H9 (cell line): Measurements from ENCODE around the gene EXOC3. TPM values are rescaled to one million over a fixed set of nuclear protein-coding genes. Genes with fewer than 3 reads are reported as not detected.

Experiments
- DNase-seq: peaks from one replicate; pipeline ENCODE4 v3.0.0-alpha.2; 2017
- H2AFZ ChIP-seq: one replicate; pipeline ENCODE4 v1.6.1; 2013; ENCODE audit warnings: mild to moderate bottlenecking, low read length, control low read depth, moderate library complexity
- H2AK5ac ChIP-seq: 2 replicates; pipeline ENCODE4 v1.6.1; 2013; ENCODE audit warnings: low read length, control low read depth, mixed read lengths; ENCODE audit not compliant: insufficient read length
- H2BK120ac ChIP-seq: one replicate; pipeline ENCODE4 v1.6.1; 2013; ENCODE audit warnings: low read depth, mild to moderate bottlenecking, low read length, control low read depth, inconsistent platforms; ENCODE audit not compliant: poor library complexity, severe bottlenecking
- H2BK12ac ChIP-seq: 2 replicates; pipeline ENCODE4 v1.6.1; 2013; ENCODE audit warnings: low read length, control low read depth, mixed read lengths, low read depth; ENCODE audit not compliant: insufficient read length
- H2BK15ac ChIP-seq: 2 replicates; pipeline ENCODE4 v1.6.1; 2013; ENCODE audit warnings: low read depth, low read length, control low read depth
- H2BK20ac ChIP-seq: one replicate; pipeline ENCODE4 v1.6.1; 2013; ENCODE audit warnings: low read depth, mild to moderate bottlenecking, low read length, control low read depth, inconsistent platforms; ENCODE audit not compliant: poor library complexity, severe bottlenecking
- H2BK5ac ChIP-seq: 2 replicates; pipeline ENCODE4 v1.6.1; 2013; ENCODE audit warnings: low read length, control low read depth, mixed read lengths; ENCODE audit not compliant: insufficient read length
- H3K14ac ChIP-seq: 2 replicates; pipeline ENCODE4 v1.6.1; 2013; ENCODE audit warnings: low read length, control low read depth; ENCODE audit not compliant: insufficient read depth
- H3K18ac ChIP-seq: 2 replicates; pipeline ENCODE4 v1.6.1; 2013; ENCODE audit warnings: low read depth, mild to moderate bottlenecking, mixed read lengths, low read length, control low read depth; ENCODE audit not compliant: insufficient read length
- H3K23ac ChIP-seq: 2 replicates; pipeline ENCODE4 v1.6.1; 2013; ENCODE audit warnings: low read length, control low read depth, mixed read lengths, low read depth; ENCODE audit not compliant: insufficient read length
- H3K23me2 ChIP-seq: 2 replicates; pipeline ENCODE4 v1.6.1; 2013; ENCODE audit warnings: low read depth, mild to moderate bottlenecking, mixed read lengths, low read length, control low read depth; ENCODE audit not compliant: insufficient read length, poor library complexity, severe bottlenecking
- H3K27ac ChIP-seq: 2 replicates; pipeline ENCODE4 v1.5.1; 2013; ENCODE audit warnings: low read length, control low read depth, mixed read lengths, low read depth; ENCODE audit not compliant: insufficient read length
- H3K27me3 ChIP-seq: 2 replicates; pipeline ENCODE4 v1.6.1; 2013; ENCODE audit warnings: low read length, control low read depth, inconsistent platforms; ENCODE audit not compliant: insufficient read depth
- H3K4ac ChIP-seq: 2 replicates; pipeline ENCODE4 v1.6.1; 2013; ENCODE audit warnings: low read depth, mild to moderate bottlenecking, control low read depth, inconsistent platforms, low read length, moderate library complexity
- H3K4me1 ChIP-seq: 2 replicates; pipeline ENCODE4 v1.6.1; 2013; ENCODE audit warnings: low read length, control low read depth, inconsistent platforms; ENCODE audit not compliant: insufficient read depth
- H3K4me2 ChIP-seq: 2 replicates; pipeline ENCODE4 v1.6.1; 2013; ENCODE audit warnings: low read length, control low read depth, mixed read lengths; ENCODE audit not compliant: insufficient read length, insufficient read depth
- H3K56ac ChIP-seq: 2 replicates; pipeline ENCODE4 v1.6.1; 2013; ENCODE audit warnings: low read depth, mild to moderate bottlenecking, mixed read lengths, low read length, control low read depth; ENCODE audit not compliant: insufficient read length
- H3K79me1 ChIP-seq: 2 replicates; pipeline ENCODE4 v1.6.1; 2013; ENCODE audit warnings: low read depth, mild to moderate bottlenecking, moderate library complexity, low read length, control low read depth, inconsistent platforms; ENCODE audit not compliant: insufficient read depth, poor library complexity, severe bottlenecking
- H3K79me2 ChIP-seq: 2 replicates; pipeline ENCODE4 v1.6.1; 2013; ENCODE audit warnings: low read length, control low read depth, inconsistent platforms; ENCODE audit not compliant: insufficient read depth
- H3K9ac ChIP-seq: 2 replicates; pipeline ENCODE4 v1.6.1; 2013; ENCODE audit warnings: low read length, control low read depth, mixed read lengths; ENCODE audit not compliant: insufficient read length; ENCODE audit errors: extremely low read depth
- H3K9me3 ChIP-seq: one replicate; pipeline ENCODE4 v1.6.1; 2013; ENCODE audit warnings: low read depth, low read length, inconsistent platforms; ENCODE audit not compliant: control insufficient read depth
- H3T11ph ChIP-seq: one replicate; pipeline ENCODE4 v1.6.1; 2013; ENCODE audit warnings: mild to moderate bottlenecking, low read length, control low read depth, inconsistent platforms
- H4K20me1 ChIP-seq: one replicate; pipeline ENCODE4 v1.6.1; 2013; ENCODE audit not compliant: control insufficient read depth, insufficient read length, insufficient read depth
- H4K5ac ChIP-seq: 2 replicates; pipeline ENCODE4 v1.6.1; 2013; ENCODE audit warnings: low read depth, mild to moderate bottlenecking, mixed read lengths, low read length, control low read depth; ENCODE audit not compliant: insufficient read length
- H4K8ac ChIP-seq: replicated peaks from 2 replicates; pipeline ENCODE4 v1.6.1; 2013; ENCODE audit warnings: low read length, control low read depth, mixed read lengths, low read depth; ENCODE audit not compliant: insufficient read length
- H4K91ac ChIP-seq: 2 replicates; pipeline ENCODE4 v1.6.1; 2013; ENCODE audit warnings: low read depth, mild to moderate bottlenecking, moderate library complexity, mixed read lengths, low read length, control low read depth; ENCODE audit not compliant: insufficient read length
- H3K27ac Mint-ChIP-seq, 3 experiments: 2 replicates in 2 of 3; 3 replicates in 1 of 3; pipeline ENCODE4 v1.8.0; 2020 to 2021; ENCODE audit warnings: mixed read lengths in 3 of 3, mild to moderate bottlenecking in 1 of 3, moderate library complexity in 1 of 3
- H3K27me3 Mint-ChIP-seq: 2 replicates; pipeline ENCODE4 v1.8.0; 2021; ENCODE audit warnings: low read depth, mild to moderate bottlenecking, moderate library complexity, mixed read lengths
- H3K36me3 Mint-ChIP-seq, 3 experiments: 2 replicates in 2 of 3; 3 replicates in 1 of 3; pipeline ENCODE4 v1.8.0; 2020 to 2021; ENCODE audit warnings: low read depth in 3 of 3, mixed read lengths in 3 of 3; ENCODE audit not compliant: insufficient read depth in 1 of 3
- H3K4me1 Mint-ChIP-seq, 2 experiments: 2 replicates each; pipeline ENCODE4 v1.8.0; 2020; ENCODE audit warnings: mixed read lengths in 2 of 2
- H3K4me3 Mint-ChIP-seq, 2 experiments: 2 replicates in 1 of 2; 3 replicates in 1 of 2; pipeline ENCODE4 v1.8.0; 2020 to 2021; ENCODE audit warnings: mild to moderate bottlenecking in 2 of 2, mixed read lengths in 2 of 2, moderate library complexity in 1 of 2
- H3K9me3 Mint-ChIP-seq, 2 experiments: 2 replicates in 1 of 2; 3 replicates in 1 of 2; pipeline ENCODE4 v1.8.0; 2020; ENCODE audit warnings: mild to moderate bottlenecking in 2 of 2, mixed read lengths in 2 of 2, moderate library complexity in 1 of 2
- WGBS: extraction: QIAGEN DNeasy Blood & Tissue Kit; methylation state at CpG from one replicate; pipeline ENCODE4 v1.1.7; 2013; ENCODE audit warnings: missing lambda C conversion rate, low lambda C conversion rate, mixed read lengths; ENCODE audit not compliant: insufficient read length; ENCODE audit errors: extremely low coverage; 5-methylcytosine and 5-hydroxymethylcytosine counted together
- total RNA-seq: library from RNA; stranded (reverse); gene quantifications from 2 replicates; pipeline ENCODE4 v1.2.1, GENCODE V29; 2021
- TF ChIP-seq, protein P1 (sequence below): fragments of 200-600 bp; sonication (generic); conservative IDR thresholded peaks from 3 replicates; pipeline ENCODE4 v1.8.0; 2021; ENCODE audit warnings: antibody characterized with exemption, mild to moderate bottlenecking

EXOC3 gene
- total RNA-seq, 1 experiment from 2014 or later: 36.7 TPM

DNA sequence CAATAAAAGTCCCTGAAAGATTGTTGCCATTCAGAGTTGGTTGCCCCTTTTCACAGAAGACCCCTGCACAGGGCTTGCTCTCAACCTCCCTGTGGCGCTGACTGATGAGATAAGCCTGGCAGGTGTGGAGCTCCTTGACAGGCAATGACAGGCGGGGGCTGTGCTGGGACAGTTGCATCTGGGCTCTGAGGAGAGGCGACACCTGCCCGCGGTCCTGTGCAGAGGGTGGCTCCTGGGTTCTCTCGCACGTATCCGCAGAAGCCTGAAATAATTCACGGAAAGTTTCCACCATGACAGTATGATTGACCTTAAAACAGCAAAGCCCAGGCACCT is 19.8 kb upstream of the EXOC3 start:
- H3K9me3 ChIP-seq: no peaks in the 10 kb centered on the region
- no peak overlapping the region for H3K14ac ChIP-seq
- H4K8ac ChIP-seq: no peak overlapping the region
- H3K9me3 Mint-ChIP-seq: peaks cover 6 to 8% of the 10 kb centered on the region in 2 experiments; a peak in 2 of 5 replicates
- H3K27ac Mint-ChIP-seq: no peak overlapping the region
- H2BK15ac ChIP-seq: no peak overlapping the region
- no peak overlapping the region for H4K5ac ChIP-seq
- H3K27ac ChIP-seq: no peak overlapping the region
- H3K27me3 Mint-ChIP-seq: peaks cover 5% of the 10 kb centered on the region
- H3K56ac ChIP-seq: no peak overlapping the region
- H3K9ac ChIP-seq: no peak overlapping the region
- H3K18ac ChIP-seq: no peak overlapping the region
- H3K79me1 ChIP-seq: no peaks in the 10 kb centered on the region
- H3K23ac ChIP-seq: no peak overlapping the region
- no peaks in the 10 kb centered on the region for H3K27me3 ChIP-seq
- no peaks in the 10 kb centered on the region for H3K79me2 ChIP-seq
- no peak overlapping the region for H2BK20ac ChIP-seq
- TF ChIP-seq, protein P1, sequence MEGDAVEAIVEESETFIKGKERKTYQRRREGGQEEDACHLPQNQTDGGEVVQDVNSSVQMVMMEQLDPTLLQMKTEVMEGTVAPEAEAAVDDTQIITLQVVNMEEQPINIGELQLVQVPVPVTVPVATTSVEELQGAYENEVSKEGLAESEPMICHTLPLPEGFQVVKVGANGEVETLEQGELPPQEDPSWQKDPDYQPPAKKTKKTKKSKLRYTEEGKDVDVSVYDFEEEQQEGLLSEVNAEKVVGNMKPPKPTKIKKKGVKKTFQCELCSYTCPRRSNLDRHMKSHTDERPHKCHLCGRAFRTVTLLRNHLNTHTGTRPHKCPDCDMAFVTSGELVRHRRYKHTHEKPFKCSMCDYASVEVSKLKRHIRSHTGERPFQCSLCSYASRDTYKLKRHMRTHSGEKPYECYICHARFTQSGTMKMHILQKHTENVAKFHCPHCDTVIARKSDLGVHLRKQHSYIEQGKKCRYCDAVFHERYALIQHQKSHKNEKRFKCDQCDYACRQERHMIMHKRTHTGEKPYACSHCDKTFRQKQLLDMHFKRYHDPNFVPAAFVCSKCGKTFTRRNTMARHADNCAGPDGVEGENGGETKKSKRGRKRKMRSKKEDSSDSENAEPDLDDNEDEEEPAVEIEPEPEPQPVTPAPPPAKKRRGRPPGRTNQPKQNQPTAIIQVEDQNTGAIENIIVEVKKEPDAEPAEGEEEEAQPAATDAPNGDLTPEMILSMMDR: no peak
- H3T11ph ChIP-seq: no peak overlapping the region
- no peak overlapping the region for H3K4ac ChIP-seq
- no peak overlapping the region for H2AK5ac ChIP-seq
- H3K4me1 ChIP-seq: no peaks in the 10 kb centered on the region
- no CpG with 5 or more reads among the region's 9 CpGs for WGBS
- no peak for DNase-seq
- no peak overlapping the region for H2AFZ ChIP-seq
- H2BK120ac ChIP-seq: no peak overlapping the region
- H4K91ac ChIP-seq: no peak overlapping the region
- H3K36me3 Mint-ChIP-seq: peaks cover 0 to 4% (median 0%) of the 10 kb centered on the region in 3 experiments; a peak in 1 of 7 replicates
- no peak overlapping the region for H2BK5ac ChIP-seq
- peaks cover 7 to 8% of the 10 kb centered on the region in 2 experiments for H3K4me1 Mint-ChIP-seq
- no peak overlapping the region for H3K4me2 ChIP-seq
- H2BK12ac ChIP-seq: no peak overlapping the region
- no peaks in the 10 kb centered on the region for H3K23me2 ChIP-seq
- no peak overlapping the region for H3K4me3 Mint-ChIP-seq
- no peaks in the 10 kb centered on the region for H4K20me1 ChIP-seq
